PC-3 (cell line): ENCODE data around the gene KIF1B.

ENCODE experiments used
- EZH2phosphoT487 ChIP-seq: fragments of 300-600 bp; sonication (generic); IDR thresholded peaks from 2 replicates; pipeline ENCODE4 v1.6.1; 2018; ENCODE audit warnings: mild to moderate bottlenecking, antibody characterized with exemption, low read length, borderline replicate concordance
- TF ChIP-seq, protein P1 (sequence below): fragments of 300-600 bp; sonication (generic); conservative IDR thresholded peaks from 2 replicates; pipeline ENCODE4 v1.5.1; 2017; ENCODE audit warnings: antibody characterized with exemption, low read depth, mild to moderate bottlenecking, low read length

GRCh38 chr1:10384219-10384618, 173.8 kb downstream of the KIF1B start:
- TF ChIP-seq, protein P1, sequence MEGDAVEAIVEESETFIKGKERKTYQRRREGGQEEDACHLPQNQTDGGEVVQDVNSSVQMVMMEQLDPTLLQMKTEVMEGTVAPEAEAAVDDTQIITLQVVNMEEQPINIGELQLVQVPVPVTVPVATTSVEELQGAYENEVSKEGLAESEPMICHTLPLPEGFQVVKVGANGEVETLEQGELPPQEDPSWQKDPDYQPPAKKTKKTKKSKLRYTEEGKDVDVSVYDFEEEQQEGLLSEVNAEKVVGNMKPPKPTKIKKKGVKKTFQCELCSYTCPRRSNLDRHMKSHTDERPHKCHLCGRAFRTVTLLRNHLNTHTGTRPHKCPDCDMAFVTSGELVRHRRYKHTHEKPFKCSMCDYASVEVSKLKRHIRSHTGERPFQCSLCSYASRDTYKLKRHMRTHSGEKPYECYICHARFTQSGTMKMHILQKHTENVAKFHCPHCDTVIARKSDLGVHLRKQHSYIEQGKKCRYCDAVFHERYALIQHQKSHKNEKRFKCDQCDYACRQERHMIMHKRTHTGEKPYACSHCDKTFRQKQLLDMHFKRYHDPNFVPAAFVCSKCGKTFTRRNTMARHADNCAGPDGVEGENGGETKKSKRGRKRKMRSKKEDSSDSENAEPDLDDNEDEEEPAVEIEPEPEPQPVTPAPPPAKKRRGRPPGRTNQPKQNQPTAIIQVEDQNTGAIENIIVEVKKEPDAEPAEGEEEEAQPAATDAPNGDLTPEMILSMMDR = no peak
- TF ChIP-seq EZH2phosphoT487 = no peak
